ENCODE results near the gene PRELP. TPM values are rescaled to one million over a fixed set of nuclear protein-coding genes. Genes with fewer than 3 reads are reported as not detected.

The PRELP gene
- total RNA-seq, 1 experiment from 2014 or later, result 0.07 TPM

DNA sequence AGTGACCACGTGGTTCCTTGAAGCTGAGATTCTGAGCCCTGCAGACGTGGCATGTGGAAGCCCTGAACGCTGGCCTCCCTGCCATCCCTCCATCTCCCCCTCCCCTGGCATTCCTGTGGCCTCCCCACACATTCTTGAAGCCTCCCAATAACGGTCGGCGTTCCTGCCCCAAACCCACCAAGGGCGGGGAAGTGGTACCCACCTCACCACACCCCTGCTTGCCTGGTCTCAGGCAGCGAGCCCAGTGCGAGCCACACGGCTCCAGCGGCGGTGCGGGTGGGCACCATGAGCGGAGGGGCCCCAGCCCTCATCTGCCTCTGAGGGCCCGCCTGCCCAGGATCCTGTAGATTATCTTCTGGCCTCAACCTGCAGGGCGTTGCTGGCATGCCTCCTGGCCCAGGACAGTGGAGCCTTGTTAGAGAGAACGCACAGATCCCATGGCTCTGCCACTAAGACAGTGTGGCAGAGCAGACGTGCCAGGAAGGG, 20.6 kb upstream of the PRELP start:
- Histone ChIP-seq H3K9me3 (ENCODE audit: control insufficient read depth, low read depth, low read length) (no peaks in the 10 kb centered on the region), H3K56ac (ENCODE audit: insufficient read length, low read depth, low read length) (no peak overlapping the region), H2AK5ac (ENCODE audit: insufficient read length, low read length) (no peak overlapping the region), H2BK120ac (ENCODE audit: low read depth, low read length, poor library complexity, severe bottlenecking) (no peak overlapping the region), H3K27ac (ENCODE audit: insufficient read length, low read depth, low read length) (no peak overlapping the region), H2BK12ac (ENCODE audit: insufficient read length, low read depth, low read length) (no peak overlapping the region), H3K4me1 (ENCODE audit: insufficient read depth, low read length) (no peaks in the 10 kb centered on the region), H2BK5ac (ENCODE audit: insufficient read length, low read length) (no peak overlapping the region), H3K18ac (ENCODE audit: insufficient read length, low read depth, low read length) (no peak overlapping the region), H4K91ac (ENCODE audit: insufficient read length, low read depth, low read length) (no peak overlapping the region), H3K27me3 (ENCODE audit: insufficient read depth, low read length) (no peaks in the 10 kb centered on the region), H2BK15ac (ENCODE audit: low read depth, low read length) (no peak overlapping the region), H4K20me1 (ENCODE audit: control insufficient read depth, insufficient read depth, insufficient read length) (no peaks in the 10 kb centered on the region), H3K4me2 (ENCODE audit: insufficient read depth, insufficient read length, low read length) (no peak overlapping the region), H3K4ac (ENCODE audit: low read depth, low read length) (no peak overlapping the region), H3T11ph (ENCODE audit: low read length) (no peak overlapping the region), H2BK20ac (ENCODE audit: low read depth, low read length, poor library complexity, severe bottlenecking) (no peak overlapping the region), H2AFZ (ENCODE audit: low read length) (no peak overlapping the region), H4K8ac (replicated peaks; ENCODE audit: insufficient read length, low read depth, low read length) (no peak overlapping the region), H3K79me1 (ENCODE audit: insufficient read depth, low read depth, low read length, poor library complexity, severe bottlenecking) (no peaks in the 10 kb centered on the region), H4K5ac (ENCODE audit: insufficient read length, low read depth, low read length) (no peak overlapping the region), H3K9ac (ENCODE audit: extremely low read depth, insufficient read length, low read length) (no peak overlapping the region), H3K23ac (ENCODE audit: insufficient read length, low read depth, low read length) (no peak overlapping the region), H3K14ac (ENCODE audit: insufficient read depth, low read length) (no peak overlapping the region), H3K79me2 (ENCODE audit: insufficient read depth, low read length) (no peaks in the 10 kb centered on the region), H3K23me2 (ENCODE audit: insufficient read length, low read depth, low read length, poor library complexity, severe bottlenecking) (no peaks in the 10 kb centered on the region)
- no peak for DNase-seq
- H3K4me1 Mint-ChIP-seq, result peaks cover 10 to 20% of the 10 kb centered on the region in 2 experiments
- no peaks in the 10 kb centered on the region; a peak in 1 of 5 replicates for H3K9me3 Mint-ChIP-seq
- no peak overlapping the region; a peak in 1 of 7 replicates for H3K27ac Mint-ChIP-seq
- WGBS (ENCODE audit: extremely low coverage, insufficient read length, low lambda C conversion rate), result no CpG with 5 or more reads among the region's 18 CpGs
- H3K36me3 Mint-ChIP-seq (ENCODE audit: insufficient read depth in 1 of 3, low read depth in 3 of 3), result no peaks in the 10 kb centered on the region
- no peak overlapping the region for H3K4me3 Mint-ChIP-seq
- H3K27me3 Mint-ChIP-seq (ENCODE audit: low read depth), result peaks cover 4% of the 10 kb centered on the region
- TF ChIP-seq, protein P1, sequence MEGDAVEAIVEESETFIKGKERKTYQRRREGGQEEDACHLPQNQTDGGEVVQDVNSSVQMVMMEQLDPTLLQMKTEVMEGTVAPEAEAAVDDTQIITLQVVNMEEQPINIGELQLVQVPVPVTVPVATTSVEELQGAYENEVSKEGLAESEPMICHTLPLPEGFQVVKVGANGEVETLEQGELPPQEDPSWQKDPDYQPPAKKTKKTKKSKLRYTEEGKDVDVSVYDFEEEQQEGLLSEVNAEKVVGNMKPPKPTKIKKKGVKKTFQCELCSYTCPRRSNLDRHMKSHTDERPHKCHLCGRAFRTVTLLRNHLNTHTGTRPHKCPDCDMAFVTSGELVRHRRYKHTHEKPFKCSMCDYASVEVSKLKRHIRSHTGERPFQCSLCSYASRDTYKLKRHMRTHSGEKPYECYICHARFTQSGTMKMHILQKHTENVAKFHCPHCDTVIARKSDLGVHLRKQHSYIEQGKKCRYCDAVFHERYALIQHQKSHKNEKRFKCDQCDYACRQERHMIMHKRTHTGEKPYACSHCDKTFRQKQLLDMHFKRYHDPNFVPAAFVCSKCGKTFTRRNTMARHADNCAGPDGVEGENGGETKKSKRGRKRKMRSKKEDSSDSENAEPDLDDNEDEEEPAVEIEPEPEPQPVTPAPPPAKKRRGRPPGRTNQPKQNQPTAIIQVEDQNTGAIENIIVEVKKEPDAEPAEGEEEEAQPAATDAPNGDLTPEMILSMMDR (conservative IDR thresholded peaks at IDR 0.05), result no peak

Data from H9 (cell line).